Measurements from ENCODE around the gene SRGAP2C.
"Not testable (repeated sequence)": the region's sequence is repeated elsewhere in the genome, so short reads cannot be mapped to it uniquely, and the experiment has no call there.

GRCh38 chr1:121161199-121161901, 23.4 kb upstream of the SRGAP2C start:
- TF ChIP-seq, protein P1, sequence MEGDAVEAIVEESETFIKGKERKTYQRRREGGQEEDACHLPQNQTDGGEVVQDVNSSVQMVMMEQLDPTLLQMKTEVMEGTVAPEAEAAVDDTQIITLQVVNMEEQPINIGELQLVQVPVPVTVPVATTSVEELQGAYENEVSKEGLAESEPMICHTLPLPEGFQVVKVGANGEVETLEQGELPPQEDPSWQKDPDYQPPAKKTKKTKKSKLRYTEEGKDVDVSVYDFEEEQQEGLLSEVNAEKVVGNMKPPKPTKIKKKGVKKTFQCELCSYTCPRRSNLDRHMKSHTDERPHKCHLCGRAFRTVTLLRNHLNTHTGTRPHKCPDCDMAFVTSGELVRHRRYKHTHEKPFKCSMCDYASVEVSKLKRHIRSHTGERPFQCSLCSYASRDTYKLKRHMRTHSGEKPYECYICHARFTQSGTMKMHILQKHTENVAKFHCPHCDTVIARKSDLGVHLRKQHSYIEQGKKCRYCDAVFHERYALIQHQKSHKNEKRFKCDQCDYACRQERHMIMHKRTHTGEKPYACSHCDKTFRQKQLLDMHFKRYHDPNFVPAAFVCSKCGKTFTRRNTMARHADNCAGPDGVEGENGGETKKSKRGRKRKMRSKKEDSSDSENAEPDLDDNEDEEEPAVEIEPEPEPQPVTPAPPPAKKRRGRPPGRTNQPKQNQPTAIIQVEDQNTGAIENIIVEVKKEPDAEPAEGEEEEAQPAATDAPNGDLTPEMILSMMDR (IDR thresholded peaks at IDR 0.05): not testable (repeated sequence)
- not testable (repeated sequence) for TF ChIP-seq POLR2A (IDR thresholded peaks at IDR 0.05)
